ENCODE measurements around the gene TUBB1. TPM values are rescaled to one million over a fixed set of nuclear protein-coding genes. Genes with fewer than 3 reads are reported as not detected.

The TUBB1 gene
- polyA plus RNA-seq, 1 donor (not counting 4 experiments of a cell fraction or from before 2014, with no cell fraction given), result 0.03 TPM

- Histone ChIP-seq H3K4me1 (ENCODE audit: control insufficient read depth, extremely low read depth, insufficient read depth, low read length) (peaks cover 27% of the 10 kb centered on the region), H3K36me3 (ENCODE audit: control insufficient read depth in 2 of 2, extremely low read depth in 1 of 2, insufficient read depth in 2 of 2, low read length in 2 of 2) (peaks cover 25 to 50% of the 10 kb centered on the region in 2 experiments), H3K4me3 (ENCODE audit: control insufficient read depth in 2 of 3, extremely low read depth in 1 of 3, insufficient read depth in 2 of 3, low read depth in 1 of 3, low read length in 3 of 3) (no peak overlapping the region), H3K9ac (ENCODE audit: control insufficient read depth, extremely low read depth, insufficient read depth, low read length) (no peak overlapping the region), H2AFZ (ENCODE audit: control insufficient read depth, low read length) (no peak overlapping the region), H3K9me3 (ENCODE audit: control insufficient read depth, low read depth, low read length) (no peaks in the 10 kb centered on the region), H3K9me1 (ENCODE audit: control insufficient read depth, extremely low read depth, insufficient read depth, low read length) (no peaks in the 10 kb centered on the region), H3K27me3 (ENCODE audit: control insufficient read depth, extremely low read depth, insufficient read depth, low read length) (no peaks in the 10 kb centered on the region), H3K27ac (ENCODE audit: control insufficient read depth, insufficient read depth, low read length) (no peak overlapping the region), H4K20me1 (ENCODE audit: control insufficient read depth, extremely low read depth, insufficient read depth, low read length) (peaks cover 3% of the 10 kb centered on the region), H3K79me2 (ENCODE audit: control insufficient read depth, insufficient read depth, low read length) (peaks cover 70% of the 10 kb centered on the region), H3K4me2 (ENCODE audit: control insufficient read depth, extremely low read depth, insufficient read depth, low read depth, low read length) (no peak overlapping the region)
- FAIRE-seq, result no peak
- DNase-seq (ENCODE audit: low read depth, low spot score), result no peak
- dilution Hi-C loops (cut with MboI; ENCODE audit: extremely low pct_ligation_motif_present, low sequenced_read_pairs), result no loop called here
- TF ChIP-seq EZH2 (IDR thresholded peaks at IDR 0.05; ENCODE audit: low read length), result no peak
- no peak for TF ChIP-seq CTCF (optimal IDR thresholded peaks at IDR 0.05 in 1 of 3, IDR thresholded peaks at IDR 0.05 in 1 of 3, conservative IDR thresholded peaks at IDR 0.05 in 1 of 3; ENCODE audit: extremely low read depth in 1 of 3, insufficient read depth in 2 of 3, low read length in 3 of 3)
Measured at GRCh38 chr20:59026904-59027740, 7.9 kb downstream of the TUBB1 start.

- no peaks in the 10 kb centered on the region for H3K9me3 ChIP-seq (ENCODE audit: control insufficient read depth, low read depth, low read length)
- no peak overlapping the region for H3K4me2 ChIP-seq (ENCODE audit: control insufficient read depth, extremely low read depth, insufficient read depth, low read depth, low read length)
- TF ChIP-seq EZH2 (IDR thresholded peaks at IDR 0.05; ENCODE audit: low read length) (no peak), CTCF (optimal IDR thresholded peaks at IDR 0.05 in 1 of 3, IDR thresholded peaks at IDR 0.05 in 1 of 3, conservative IDR thresholded peaks at IDR 0.05 in 1 of 3; ENCODE audit: extremely low read depth in 1 of 3, insufficient read depth in 2 of 3, low read length in 3 of 3) (no peak)
- no peaks in the 10 kb centered on the region for H3K9me1 ChIP-seq (ENCODE audit: control insufficient read depth, extremely low read depth, insufficient read depth, low read length)
- H3K79me2 ChIP-seq (ENCODE audit: control insufficient read depth, insufficient read depth, low read length), result peaks cover 70% of the 10 kb centered on the region
- H2AFZ ChIP-seq (ENCODE audit: control insufficient read depth, low read length), result no peak overlapping the region
- dilution Hi-C loops (cut with MboI; ENCODE audit: extremely low pct_ligation_motif_present, low sequenced_read_pairs), result no loop called here
- H3K36me3 ChIP-seq (ENCODE audit: control insufficient read depth in 2 of 2, extremely low read depth in 1 of 2, insufficient read depth in 2 of 2, low read length in 2 of 2), result peaks cover 23 to 46% of the 10 kb centered on the region in 2 experiments
- no peak overlapping the region for H3K27ac ChIP-seq (ENCODE audit: control insufficient read depth, insufficient read depth, low read length)
- peaks cover 3% of the 10 kb centered on the region for H4K20me1 ChIP-seq (ENCODE audit: control insufficient read depth, extremely low read depth, insufficient read depth, low read length)
- FAIRE-seq, result no peak
- no peaks in the 10 kb centered on the region for H3K27me3 ChIP-seq (ENCODE audit: control insufficient read depth, extremely low read depth, insufficient read depth, low read length)
- no peak for DNase-seq (ENCODE audit: low read depth, low spot score)
- H3K9ac ChIP-seq (ENCODE audit: control insufficient read depth, extremely low read depth, insufficient read depth, low read length), result no peak overlapping the region
- H3K4me1 ChIP-seq (ENCODE audit: control insufficient read depth, extremely low read depth, insufficient read depth, low read length), result peaks cover 30% of the 10 kb centered on the region
- no peak overlapping the region for H3K4me3 ChIP-seq (ENCODE audit: control insufficient read depth in 2 of 3, extremely low read depth in 1 of 3, insufficient read depth in 2 of 3, low read depth in 1 of 3, low read length in 3 of 3)
Measured at GRCh38 chr20:59027741-59028320, 8.6 kb downstream of the TUBB1 start.

All from keratinocyte (primary cell).